PC-9 (cell line): Measurements from ENCODE around the gene ANKS1B. TPM values are rescaled to one million over a fixed set of nuclear protein-coding genes. Genes with fewer than 3 reads are reported as not detected.

ENCODE experiments used
- BruUV-seq: library from RNA; stranded (reverse); fragments of 400-500 nt; replicated peaks from 2 replicates; lab custom pipeline; 2021; lab: Mats Ljungman, UMichigan
- CTCF ChIA-PET: fragments of 300-600 bp; sonication (Branson Sonifier 250); formaldehyde crosslinking; loops from one replicate; lab custom pipeline; 2022; ENCODE audit warnings: antibody characterized with exemption; lab: Charles Lee
- POLR2A ChIA-PET: fragments of 300-600 bp; sonication (Branson Sonifier 250); formaldehyde crosslinking; loops from one replicate; lab custom pipeline; 2022; ENCODE audit warnings: antibody characterized with exemption; ENCODE audit not compliant: unreplicated experiment; lab: Charles Lee
- DNase-seq, 2 experiments: peaks; one replicate each; pipeline versions ENCODE4 v3.0.0 to v3.0.0-alpha.2; 2015 to 2022; ENCODE audit warnings: mixed read lengths in 1 of 2
- H2AFZ ChIP-seq: fragments of 200-600 bp; sonication (generic); 2 replicates; pipeline ENCODE4 v1.8.1; 2017; ENCODE audit warnings: antibody characterized with exemption
- H3F3A ChIP-seq: fragments of 200-600 bp; sonication (generic); 2 replicates; pipeline ENCODE4 v1.8.1; 2017; ENCODE audit warnings: antibody characterized with exemption, mild to moderate bottlenecking, low read depth; ENCODE audit not compliant: insufficient read depth
- H3K27ac ChIP-seq: fragments of 200-600 bp; sonication (generic); 2 replicates; pipeline ENCODE4 v1.6.1; 2016; ENCODE audit warnings: mixed run types
- H3K27me3 ChIP-seq: fragments of 200-600 bp; sonication (generic); 2 replicates; pipeline ENCODE4 v1.6.1; 2016; ENCODE audit warnings: low read depth, mixed run types; ENCODE audit not compliant: insufficient read depth
- H3K36me3 ChIP-seq: fragments of 200-600 bp; sonication (generic); 2 replicates; pipeline ENCODE4 v1.6.1; 2016; ENCODE audit warnings: low read depth, mixed run types
- H3K4me1 ChIP-seq: fragments of 200-600 bp; sonication (generic); replicated peaks from 2 replicates; pipeline ENCODE4 v1.6.1; 2016; ENCODE audit warnings: mixed run types; ENCODE audit not compliant: insufficient read depth
- H3K4me2 ChIP-seq: fragments of 200-600 bp; sonication (generic); 2 replicates; pipeline ENCODE4 v1.6.1; 2017; ENCODE audit warnings: mixed run types
- H3K4me3 ChIP-seq: fragments of 200-600 bp; sonication (generic); 2 replicates; pipeline ENCODE4 v1.6.1; 2016; ENCODE audit warnings: mixed run types
- H3K79me2 ChIP-seq: fragments of 200-600 bp; sonication (generic); 2 replicates; pipeline ENCODE4 v1.6.1; 2017; ENCODE audit warnings: low read depth, mixed run types
- H3K9me2 ChIP-seq: fragments of 200-600 bp; sonication (generic); 2 replicates; pipeline ENCODE4 v1.8.1; 2017; ENCODE audit warnings: mild to moderate bottlenecking; ENCODE audit not compliant: insufficient read depth
- H3K9me3 ChIP-seq: fragments of 200-600 bp; sonication (generic); 2 replicates; pipeline ENCODE4 v1.8.1; 2016; ENCODE audit warnings: low read depth; ENCODE audit not compliant: insufficient read depth
- H4K20me1 ChIP-seq: fragments of 200-600 bp; sonication (generic); 2 replicates; pipeline ENCODE4 v1.8.1; 2017; ENCODE audit not compliant: insufficient read depth
- EZH2 ChIP-seq: fragments of 200-600 bp; sonication (generic); IDR thresholded peaks from 2 replicates; pipeline ENCODE4 v1.8.0; 2017; ENCODE audit warnings: antibody characterized with exemption, low read depth
- intact Hi-C: fragments of 100-400 bp; cut with micrococcal nuclease; formaldehyde crosslinking; loops from one replicate; pipeline ENCODE4 v1.10.0; 2022; ENCODE audit not compliant: unreplicated experiment
- total RNA-seq: library from RNA; stranded (reverse); gene quantifications from 2 replicates; pipeline ENCODE4 v1.2.3, GENCODE V29; 2021
- TF ChIP-seq, protein P1 (sequence below): fragments of 200-600 bp; sonication (generic); conservative IDR thresholded peaks from 2 replicates; pipeline ENCODE4 v1.6.1; 2017; ENCODE audit warnings: mixed run types, antibody characterized with exemption, mild to moderate bottlenecking, moderate library complexity

ANKS1B gene
- total RNA-seq, 1 experiment from 2014 or later = not detected

DNA sequence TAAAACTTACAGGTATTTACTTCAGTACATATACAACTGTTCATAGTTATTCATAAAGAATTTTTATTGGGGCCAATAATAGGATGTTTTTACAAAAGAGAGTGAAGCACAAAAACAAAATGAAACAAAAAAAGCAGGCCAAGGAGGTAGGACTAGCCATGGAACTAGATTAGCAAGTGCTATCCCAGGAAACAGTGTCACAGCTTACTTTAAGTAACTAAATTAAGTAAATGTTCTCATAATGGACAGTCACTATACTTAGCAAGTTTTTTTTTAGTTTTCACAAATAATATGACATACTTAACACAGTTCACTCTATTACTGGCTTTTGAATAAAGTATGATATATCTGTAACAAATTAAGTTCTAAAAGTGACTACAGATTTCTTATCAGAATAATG lies 213.1 kb downstream of the ANKS1B start:
- BruUV-seq = no TSS peak
- no peaks in the 10 kb centered on the region for H3K79me2 ChIP-seq
- H4K20me1 ChIP-seq = no peaks in the 10 kb centered on the region
- CTCF ChIA-PET = no interaction called here
- H2AFZ ChIP-seq = no peak overlapping the region
- H3K27ac ChIP-seq = no peak overlapping the region
- H3K4me2 ChIP-seq = no peak overlapping the region
- intact Hi-C loops = no loop called here
- no peak overlapping the region for H3K4me3 ChIP-seq
- no peaks in the 10 kb centered on the region for H3F3A ChIP-seq
- no peaks in the 10 kb centered on the region for H3K9me2 ChIP-seq
- no peaks in the 10 kb centered on the region for H3K9me3 ChIP-seq
- no peak for TF ChIP-seq EZH2
- TF ChIP-seq, protein P1, sequence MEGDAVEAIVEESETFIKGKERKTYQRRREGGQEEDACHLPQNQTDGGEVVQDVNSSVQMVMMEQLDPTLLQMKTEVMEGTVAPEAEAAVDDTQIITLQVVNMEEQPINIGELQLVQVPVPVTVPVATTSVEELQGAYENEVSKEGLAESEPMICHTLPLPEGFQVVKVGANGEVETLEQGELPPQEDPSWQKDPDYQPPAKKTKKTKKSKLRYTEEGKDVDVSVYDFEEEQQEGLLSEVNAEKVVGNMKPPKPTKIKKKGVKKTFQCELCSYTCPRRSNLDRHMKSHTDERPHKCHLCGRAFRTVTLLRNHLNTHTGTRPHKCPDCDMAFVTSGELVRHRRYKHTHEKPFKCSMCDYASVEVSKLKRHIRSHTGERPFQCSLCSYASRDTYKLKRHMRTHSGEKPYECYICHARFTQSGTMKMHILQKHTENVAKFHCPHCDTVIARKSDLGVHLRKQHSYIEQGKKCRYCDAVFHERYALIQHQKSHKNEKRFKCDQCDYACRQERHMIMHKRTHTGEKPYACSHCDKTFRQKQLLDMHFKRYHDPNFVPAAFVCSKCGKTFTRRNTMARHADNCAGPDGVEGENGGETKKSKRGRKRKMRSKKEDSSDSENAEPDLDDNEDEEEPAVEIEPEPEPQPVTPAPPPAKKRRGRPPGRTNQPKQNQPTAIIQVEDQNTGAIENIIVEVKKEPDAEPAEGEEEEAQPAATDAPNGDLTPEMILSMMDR = no peak
- H3K36me3 ChIP-seq = no peaks in the 10 kb centered on the region
- H3K27me3 ChIP-seq = no peaks in the 10 kb centered on the region
- DNase-seq = no peak
- no peaks in the 10 kb centered on the region for H3K4me1 ChIP-seq
- POLR2A ChIA-PET = no interaction called here

DNA sequence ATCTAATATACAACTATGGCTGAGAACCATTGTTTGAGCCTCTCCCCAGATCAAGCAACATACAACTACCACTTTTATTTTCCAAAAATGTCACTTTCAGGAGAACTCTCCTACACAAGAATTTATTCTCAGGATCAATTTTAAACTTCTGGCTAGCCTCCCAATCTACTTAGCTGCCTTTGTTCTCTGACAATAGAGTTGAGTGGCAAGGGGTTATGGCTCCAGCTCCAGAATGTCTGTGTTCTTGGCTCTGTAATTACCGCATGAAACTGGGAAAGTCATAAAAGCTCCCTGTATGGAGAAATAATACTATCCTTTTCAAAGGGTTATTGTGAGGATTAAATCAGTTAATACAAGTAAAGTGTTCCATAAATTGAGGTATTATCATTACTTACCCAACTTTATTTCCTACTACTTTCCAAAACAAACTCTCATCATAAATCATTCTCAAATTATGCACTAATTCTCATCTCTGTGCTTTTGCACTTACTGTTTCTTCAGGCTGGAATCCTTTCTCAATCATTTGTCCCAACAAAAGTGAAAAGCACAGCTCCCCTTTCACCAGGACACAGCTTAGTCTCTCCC lies 215.2 kb downstream of the ANKS1B start:
- Histone ChIP-seq H3K4me1 (no peaks in the 10 kb centered on the region), H3K36me3 (no peaks in the 10 kb centered on the region), H3K9me2 (no peaks in the 10 kb centered on the region), H3K9me3 (no peaks in the 10 kb centered on the region), H3K4me3 (no peak overlapping the region), H3K27me3 (no peaks in the 10 kb centered on the region), H2AFZ (no peak overlapping the region), H3F3A (no peaks in the 10 kb centered on the region), H4K20me1 (no peaks in the 10 kb centered on the region), H3K79me2 (no peaks in the 10 kb centered on the region), H3K4me2 (no peak overlapping the region), H3K27ac (no peak overlapping the region)
- BruUV-seq = no TSS peak
- CTCF ChIA-PET = no interaction called here
- POLR2A ChIA-PET = no interaction called here
- intact Hi-C loops = loop anchor here (5.0 kb wide), 1 partner anchor 727 kb away; no protein-coding TSS in a partner anchor
- no peak for TF ChIP-seq EZH2
- TF ChIP-seq, protein P1 = no peak
- no peak for DNase-seq

- Histone ChIP-seq H4K20me1 (no peaks in the 10 kb centered on the region), H3K27me3 (no peaks in the 10 kb centered on the region), H3F3A (no peaks in the 10 kb centered on the region), H3K4me3 (no peak overlapping the region), H3K27ac (no peak overlapping the region), H3K4me1 (no peaks in the 10 kb centered on the region), H3K79me2 (no peaks in the 10 kb centered on the region), H3K9me3 (no peaks in the 10 kb centered on the region), H3K36me3 (no peaks in the 10 kb centered on the region), H2AFZ (no peak overlapping the region), H3K9me2 (no peaks in the 10 kb centered on the region), H3K4me2 (no peak overlapping the region)
- no TSS peak for BruUV-seq
- ChIA-PET POLR2A (no interaction called here), CTCF (no interaction called here)
- DNase-seq = no peak
- no peak for TF ChIP-seq EZH2
- TF ChIP-seq, protein P1 = no peak
- intact Hi-C loops = loop anchor here (5.0 kb wide), 1 partner anchor 726 kb away; no protein-coding TSS in a partner anchor
Measured at GRCh38 chr12:99768758-99769157, 216.0 kb downstream of the ANKS1B start.
